Stimulated activated CD4-positive, alpha-beta T cell treated with anti-CD3 and anti-CD28 coated beads, TNF-alpha, amount 100 ng/mL, for 4 hours (primary cell): ENCODE data around the gene TSTD1.

ENCODE experiments used
- DNase-seq, 3 experiments: peaks; one replicate each; pipeline ENCODE4 v3.0.0-alpha.2; 2020; ENCODE audit warnings: low read depth in 3 of 3

TSTD1 gene, protein sequence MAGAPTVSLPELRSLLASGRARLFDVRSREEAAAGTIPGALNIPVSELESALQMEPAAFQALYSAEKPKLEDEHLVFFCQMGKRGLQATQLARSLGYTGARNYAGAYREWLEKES

DNA sequence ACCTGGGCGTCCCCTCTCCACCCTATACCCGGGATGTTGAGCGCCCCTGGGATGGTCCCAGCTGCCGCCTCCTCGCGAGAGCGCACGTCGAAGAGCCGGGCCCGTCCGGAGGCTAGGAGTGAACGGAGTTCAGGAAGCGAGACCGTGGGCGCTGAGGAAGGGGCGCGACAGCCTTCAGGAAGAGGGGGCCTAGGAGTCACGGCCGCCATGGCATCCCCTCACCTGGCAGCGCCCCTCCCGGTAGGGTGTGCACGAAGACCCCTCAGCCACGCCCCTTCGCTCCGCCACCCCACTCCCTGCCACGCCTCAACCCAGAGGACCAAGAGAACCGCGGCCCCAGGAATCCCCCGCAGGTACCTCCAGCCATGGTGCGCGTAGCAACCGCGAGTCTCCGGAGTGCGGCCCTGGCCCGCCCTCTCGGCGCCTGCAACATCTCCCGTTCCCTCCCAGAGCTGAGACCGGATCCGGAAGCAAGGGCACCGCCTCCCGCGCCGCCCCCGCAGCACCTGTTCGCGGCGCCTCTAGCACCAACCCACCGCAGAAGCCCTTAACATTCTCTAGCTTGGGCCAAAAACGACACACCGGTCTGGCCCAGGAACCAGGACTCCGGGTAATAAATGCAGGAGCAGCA, at the start of gene TSTD1:
Gene TSTD1, minus strand, starts transcription at position 442 of the 631 bp plus-strand sequence. Its CDS starts 75 bp downstream, at position 367.
- peak; percentile 73 to 80 (median 77) for DNase-seq

- no peak for DNase-seq
These were observed 47.7 kb upstream of the TSTD1 start for GRCh38 chr1:161086457-161086856.

DNA sequence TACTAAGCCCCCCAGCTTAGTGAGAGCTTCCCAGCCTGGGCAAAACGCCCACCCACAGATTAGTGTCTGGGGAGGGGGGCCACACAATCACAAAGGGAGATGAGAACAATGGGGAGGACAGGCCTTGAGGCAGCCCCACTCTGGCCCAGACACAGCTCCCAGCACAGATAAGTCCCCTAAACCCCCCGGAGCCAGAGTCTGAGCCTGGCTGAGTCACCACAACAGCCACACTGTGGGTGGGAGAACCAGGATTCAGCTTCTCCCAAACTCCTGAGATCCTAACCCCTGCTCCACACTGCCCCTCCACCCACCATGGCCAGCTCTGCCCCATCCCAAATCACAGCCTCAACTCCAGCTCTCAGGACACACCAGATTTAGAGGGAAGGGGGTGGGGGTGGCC, 46.4 kb upstream of the TSTD1 start:
- no peak for DNase-seq

GRCh38 chr1:161084597-161084988, 45.8 kb upstream of the TSTD1 start:
- DNase-seq = no peak

DNA sequence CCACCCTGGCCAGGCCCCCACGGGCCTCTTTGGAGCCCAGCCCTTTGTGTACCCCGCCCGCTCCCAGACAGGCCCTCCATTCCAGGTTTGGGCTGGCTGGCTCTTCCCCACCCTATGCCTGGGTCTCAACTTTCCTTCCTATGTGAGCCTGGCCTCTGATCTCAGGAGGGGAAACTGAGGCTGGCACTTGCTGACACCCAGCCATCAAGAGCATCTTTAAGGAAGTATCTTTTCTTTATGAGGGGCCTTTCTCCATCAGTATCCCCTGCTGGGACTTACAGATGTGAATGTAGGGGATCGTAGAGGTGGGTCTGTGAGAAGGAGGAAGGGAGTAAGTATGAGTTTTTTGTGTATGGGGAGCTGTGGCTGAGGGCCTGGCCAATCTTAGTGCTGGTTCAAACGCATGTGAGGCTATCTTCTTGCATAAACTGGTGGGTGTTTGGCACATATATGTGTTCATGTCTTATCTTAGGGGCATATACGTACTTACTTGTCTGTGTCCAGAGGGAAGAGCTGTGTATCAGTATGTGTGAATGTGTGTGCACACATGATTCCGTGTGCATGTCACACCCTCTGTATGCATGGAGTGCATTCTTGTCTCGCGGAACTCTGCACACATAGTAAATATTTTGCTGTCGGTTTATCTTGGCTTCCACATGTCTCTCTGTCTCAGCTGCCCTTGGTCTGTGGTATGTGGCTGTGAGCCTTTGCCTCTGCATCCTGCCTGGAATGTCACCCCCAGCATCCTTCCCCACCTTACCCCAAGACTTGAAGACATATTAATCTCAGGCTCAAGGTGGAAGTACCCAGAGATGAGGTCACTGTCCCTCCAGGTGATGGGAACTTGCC, 45.2 kb upstream of the TSTD1 start:
- DNase-seq = no peak

GRCh38 chr1:161082996-161083747, 44.4 kb upstream of the TSTD1 start:
- DNase-seq = no peak

DNA sequence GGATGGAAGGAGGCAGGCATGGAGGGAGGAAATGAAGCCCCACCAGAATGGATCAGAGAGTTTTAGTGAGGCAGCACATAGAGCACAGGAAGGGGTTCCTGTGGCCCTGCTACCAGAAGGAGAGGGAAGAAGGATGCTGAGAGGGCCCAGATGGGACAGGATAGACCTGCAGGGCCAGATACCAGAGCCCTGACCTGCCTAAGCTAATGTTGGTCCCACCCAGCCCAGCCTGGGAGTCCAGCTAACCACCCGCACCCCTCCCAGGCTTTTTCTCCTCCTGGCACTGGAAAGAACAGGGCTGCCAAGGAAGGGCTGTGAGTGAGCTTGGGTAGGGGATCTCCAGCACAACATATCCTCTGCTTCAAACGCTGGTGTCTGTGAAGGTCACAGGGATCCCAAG, 43.7 kb upstream of the TSTD1 start:
- no peak for DNase-seq

DNA sequence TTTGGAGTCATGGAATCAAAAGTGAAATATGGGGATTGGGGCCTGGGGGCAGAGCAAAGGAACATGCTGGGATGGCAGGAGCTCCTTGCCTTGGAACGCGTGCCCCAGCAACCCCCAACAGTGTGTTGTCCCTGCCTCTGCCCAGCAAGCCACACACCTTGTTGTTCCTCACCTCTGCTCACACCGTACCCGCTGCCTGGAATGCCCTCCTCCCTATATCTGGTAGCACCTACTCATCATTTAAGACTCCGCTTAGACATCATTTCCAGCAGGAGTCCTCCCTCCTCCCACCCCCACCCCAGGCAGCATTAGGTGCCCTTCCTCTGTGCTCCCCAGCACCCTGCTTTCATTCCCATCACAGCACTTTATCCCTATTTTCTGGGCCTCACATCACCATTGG, 42.8 kb upstream of the TSTD1 start:
- no peak for DNase-seq

DNA sequence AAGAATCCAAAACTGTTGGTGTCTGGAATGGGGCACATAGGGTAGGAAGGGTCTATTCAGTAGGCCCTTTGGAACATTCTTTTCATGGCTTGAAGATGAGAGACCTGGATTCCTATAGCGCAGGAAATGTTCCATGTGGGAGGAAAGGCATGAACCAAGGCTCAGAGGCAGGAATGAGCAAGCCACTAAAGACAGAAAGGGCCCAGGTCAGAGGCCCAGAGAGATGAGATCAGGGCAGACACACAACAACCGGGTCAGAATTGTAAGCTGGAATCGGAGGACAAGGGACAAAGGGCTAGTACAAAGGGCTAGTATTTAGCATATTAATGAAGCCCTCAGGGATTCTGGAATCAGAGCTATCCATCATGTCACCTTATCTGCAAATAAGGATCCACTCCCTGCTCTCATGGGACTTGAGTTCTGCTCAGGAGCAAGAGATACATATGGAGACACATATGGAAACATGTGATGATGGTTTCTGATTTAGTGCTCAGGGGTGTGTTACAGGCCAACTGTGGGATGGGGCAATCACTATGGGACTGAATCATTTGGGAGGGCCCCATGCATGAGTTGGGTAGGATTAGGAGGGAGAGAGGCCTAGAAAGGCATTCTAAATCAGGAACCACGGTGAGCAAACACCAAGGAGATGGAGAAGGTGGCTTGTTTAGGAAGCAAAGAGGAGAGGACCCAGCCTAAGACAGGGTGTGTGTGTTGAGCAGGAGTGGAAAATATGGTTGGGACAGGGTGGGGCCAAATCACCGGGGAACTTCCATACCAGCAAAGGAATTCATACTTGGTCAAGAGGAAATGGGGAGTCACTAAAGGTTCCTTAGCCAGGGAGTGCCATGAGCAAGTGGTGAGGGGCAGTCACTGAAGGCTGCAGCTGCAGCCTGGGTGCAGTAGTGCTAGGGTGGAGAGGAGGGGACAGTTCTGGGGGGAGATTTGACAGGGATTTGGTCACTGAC, 42.0 kb upstream of the TSTD1 start:
- no peak for DNase-seq

- DNase-seq = no peak
These were observed 40.8 kb upstream of the TSTD1 start for GRCh38 chr1:161079436-161080110.

- DNase-seq = no peak
These were observed 38.7 kb upstream of the TSTD1 start for GRCh38 chr1:161077426-161077825.

- DNase-seq = no peak
These were observed 37.6 kb upstream of the TSTD1 start for GRCh38 chr1:161076410-161076809.

GRCh38 chr1:161074676-161075368, 36.1 kb upstream of the TSTD1 start:
- DNase-seq = no peak

DNA sequence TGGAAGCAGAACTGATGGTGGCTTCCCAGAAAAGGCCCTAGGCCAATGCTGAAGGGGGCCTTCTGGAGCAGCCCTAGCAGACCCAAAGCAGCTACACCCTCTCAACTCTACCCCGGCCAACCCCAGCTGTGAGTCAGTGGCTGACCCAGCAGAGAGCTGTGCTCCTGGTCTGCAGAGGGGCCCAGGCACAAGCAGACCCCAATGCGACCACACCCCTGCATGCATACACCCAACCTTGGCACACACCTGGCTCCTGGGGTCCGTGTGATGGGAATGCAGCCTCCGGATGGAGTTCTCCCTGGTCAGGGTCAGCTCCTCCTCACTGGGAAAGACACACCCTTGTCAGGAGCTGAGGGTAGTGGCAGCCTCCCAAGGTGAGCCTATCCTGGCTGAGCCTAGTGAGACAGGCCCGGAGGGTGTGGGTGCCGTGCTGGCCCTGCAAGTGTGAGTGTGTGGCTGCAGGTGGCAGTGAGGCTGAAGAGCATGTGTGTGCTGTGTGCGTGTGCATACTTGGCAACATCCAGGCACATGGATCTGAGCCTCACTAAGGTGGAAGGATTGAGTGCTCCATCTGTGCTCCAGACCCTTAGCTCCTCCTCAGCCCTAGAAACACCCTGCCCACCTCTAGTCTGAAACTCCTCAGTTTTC, 34.8 kb upstream of the TSTD1 start:
- DNase-seq = no peak

DNA sequence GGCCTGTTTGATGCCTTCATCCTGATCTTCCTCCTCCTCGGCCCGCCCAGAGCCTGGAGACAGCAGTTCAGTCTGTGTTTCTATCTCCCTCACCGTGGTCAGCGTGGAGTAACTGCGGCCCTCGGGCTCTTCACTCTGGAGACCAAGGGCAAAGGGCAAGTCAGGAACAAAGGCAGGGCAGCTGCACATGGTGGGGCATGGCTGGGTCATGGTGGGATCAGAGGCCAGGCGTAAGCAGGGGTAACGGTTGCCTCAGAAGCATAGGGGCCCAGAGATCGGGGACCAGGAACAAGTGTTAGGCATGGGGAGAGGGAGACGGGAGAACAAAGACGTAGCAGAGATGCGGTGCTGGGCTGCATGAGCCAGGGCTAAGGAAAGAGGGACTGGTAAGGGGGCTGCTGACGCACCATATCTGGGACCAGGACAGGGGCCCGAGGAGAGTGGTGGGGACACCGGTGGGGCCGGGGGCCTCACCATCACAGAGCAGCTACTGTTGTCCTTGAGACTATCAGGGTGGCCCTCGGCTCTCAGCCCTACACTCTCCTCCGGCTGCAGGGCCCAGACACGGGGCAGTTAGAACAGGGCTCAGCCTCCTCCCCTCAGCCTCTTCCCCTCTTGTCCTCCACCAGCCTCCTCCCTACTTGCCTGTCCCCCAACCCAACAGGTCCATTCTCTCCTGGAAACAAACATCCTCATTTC, 34.1 kb upstream of the TSTD1 start:
- no peak for DNase-seq

DNA sequence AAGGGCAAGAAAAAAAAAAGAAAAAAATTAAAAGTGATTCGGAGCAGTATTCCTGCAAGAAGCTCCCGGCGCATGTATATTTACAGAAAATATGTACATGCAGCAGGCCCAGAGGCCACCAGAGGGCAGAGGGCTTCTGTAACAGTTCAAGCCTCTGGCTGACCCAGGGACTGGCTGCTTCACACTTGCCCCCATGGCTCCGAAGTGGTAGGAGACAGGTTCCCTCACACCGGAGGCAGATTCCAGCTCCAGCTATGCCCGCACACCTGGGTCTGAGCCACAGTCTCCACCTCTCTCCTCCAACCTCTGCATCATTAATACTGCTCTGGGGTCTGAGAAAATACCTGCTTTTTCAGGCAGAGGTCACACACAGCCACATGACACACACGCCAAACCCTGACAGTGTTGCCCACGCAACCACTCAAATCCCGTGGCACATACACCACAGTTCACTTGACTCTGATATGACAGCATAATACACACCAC, 33.2 kb upstream of the TSTD1 start:
- peak in 1 of 3 experiments; percentile 26 for DNase-seq

DNA sequence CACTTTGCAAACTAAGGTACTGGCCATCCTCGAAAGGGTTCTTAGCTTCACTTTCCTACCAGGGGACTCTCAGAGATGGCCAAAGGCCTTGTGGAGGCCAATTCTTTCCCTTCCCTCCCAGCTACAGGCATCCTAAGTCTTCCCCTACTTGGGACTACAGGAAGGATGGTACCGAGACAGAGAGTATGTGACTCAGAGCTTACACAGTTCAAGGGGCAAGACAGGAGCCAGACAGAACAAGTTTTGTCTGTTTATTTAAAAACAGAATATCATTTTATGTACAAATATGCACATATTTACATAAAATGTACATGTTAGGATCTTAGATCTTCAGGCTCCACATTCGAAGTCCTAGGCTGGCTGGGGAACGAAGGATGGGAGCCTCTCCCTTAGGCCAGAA, 32.0 kb upstream of the TSTD1 start:
- no peak for DNase-seq

GRCh38 chr1:161069731-161070270, 31.0 kb upstream of the TSTD1 start, which contains the start of gene ARHGAP30:
TSS of gene ARHGAP30 (minus strand) at chr1:161069891. CDS start at chr1:161069624, 267 bp downstream.
- DNase-seq = peak; percentile 42 to 67 (median 57)
